Brain microvascular endothelial cell (primary cell): Measurements from ENCODE around the gene PHF19.

Experiments used
- DNase-seq: peaks from one replicate; pipeline ENCODE4 v3.0.0-alpha.2; 2020
- H3K27ac ChIP-seq: fragments of 250-450 bp; sonication (Bioruptor Pico); 2 replicates; pipeline ENCODE4 v1.5.1; 2020; ENCODE audit warnings: mild to moderate bottlenecking, moderate library complexity
- H3K27me3 ChIP-seq: fragments of 250-450 bp; sonication (Bioruptor Pico); replicated peaks from 2 replicates; pipeline ENCODE4 v1.5.1; 2020; ENCODE audit warnings: mild to moderate bottlenecking
- H3K36me3 ChIP-seq: fragments of 250-450 bp; sonication (Bioruptor Pico); replicated peaks from 2 replicates; pipeline ENCODE4 v1.5.1; 2020; ENCODE audit warnings: mild to moderate bottlenecking
- H3K4me3 ChIP-seq: 2 replicates; pipeline ENCODE4 v1.5.1; 2011; ENCODE audit warnings: low read depth, mild to moderate bottlenecking, control low read depth, low read length, moderate library complexity
- in situ Hi-C: cut with HindIII; loops from 2 replicates; pipeline ENCODE4 v1.10.0; 2017; ENCODE audit warnings: low sequenced_read_pairs, low pct_ligation_motif_present
- TF ChIP-seq, protein P1 (sequence below): IDR thresholded peaks from 2 replicates; pipeline ENCODE4 v1.5.1; 2011; ENCODE audit warnings: low read depth, mild to moderate bottlenecking, moderate library complexity, low read length, control low read depth, inconsistent platforms; ENCODE audit errors: missing control alignments

PHF19 gene

DNA sequence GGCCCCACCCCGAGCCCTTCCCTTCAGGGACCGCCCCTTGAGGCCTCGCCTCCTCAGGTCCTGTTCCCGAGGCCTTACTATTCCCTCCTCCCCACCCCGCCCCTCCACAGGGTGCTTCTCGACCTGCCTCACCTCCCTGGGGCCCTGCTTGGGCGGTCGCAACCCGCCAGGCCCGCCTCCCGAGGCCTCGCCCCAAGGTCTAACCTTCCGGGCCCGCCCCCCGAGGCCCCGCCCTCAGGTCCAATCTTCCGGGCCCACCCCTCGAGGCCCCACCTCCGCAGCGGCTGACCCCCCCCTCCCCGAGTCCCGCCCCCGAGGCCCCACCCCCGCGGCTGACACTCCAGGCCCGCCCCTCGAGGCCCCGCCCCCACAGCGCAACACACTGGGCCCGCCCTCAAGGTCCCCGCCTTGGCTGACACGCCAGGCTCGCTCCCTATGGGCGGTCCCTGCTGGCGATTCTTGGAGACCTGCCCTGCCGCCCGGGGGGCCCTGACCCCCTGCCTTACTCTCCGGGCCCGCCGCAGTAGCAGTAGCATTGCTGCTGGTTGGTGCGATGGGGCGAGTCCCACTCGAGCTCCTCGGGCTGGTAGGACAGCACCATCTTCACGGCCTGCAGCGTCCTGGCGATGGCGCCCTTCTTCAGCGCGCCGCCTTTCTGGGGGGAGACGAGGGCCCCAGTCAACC lies 8.2 kb downstream of the PHF19 start:
- Histone ChIP-seq H3K27me3 (no peaks in the 10 kb centered on the region), H3K4me3 (peak overlapping the region; percentile 62), H3K36me3 (peaks cover 3% of the 10 kb centered on the region), H3K27ac (peak overlapping the region; percentile 55)
- TF ChIP-seq, protein P1, sequence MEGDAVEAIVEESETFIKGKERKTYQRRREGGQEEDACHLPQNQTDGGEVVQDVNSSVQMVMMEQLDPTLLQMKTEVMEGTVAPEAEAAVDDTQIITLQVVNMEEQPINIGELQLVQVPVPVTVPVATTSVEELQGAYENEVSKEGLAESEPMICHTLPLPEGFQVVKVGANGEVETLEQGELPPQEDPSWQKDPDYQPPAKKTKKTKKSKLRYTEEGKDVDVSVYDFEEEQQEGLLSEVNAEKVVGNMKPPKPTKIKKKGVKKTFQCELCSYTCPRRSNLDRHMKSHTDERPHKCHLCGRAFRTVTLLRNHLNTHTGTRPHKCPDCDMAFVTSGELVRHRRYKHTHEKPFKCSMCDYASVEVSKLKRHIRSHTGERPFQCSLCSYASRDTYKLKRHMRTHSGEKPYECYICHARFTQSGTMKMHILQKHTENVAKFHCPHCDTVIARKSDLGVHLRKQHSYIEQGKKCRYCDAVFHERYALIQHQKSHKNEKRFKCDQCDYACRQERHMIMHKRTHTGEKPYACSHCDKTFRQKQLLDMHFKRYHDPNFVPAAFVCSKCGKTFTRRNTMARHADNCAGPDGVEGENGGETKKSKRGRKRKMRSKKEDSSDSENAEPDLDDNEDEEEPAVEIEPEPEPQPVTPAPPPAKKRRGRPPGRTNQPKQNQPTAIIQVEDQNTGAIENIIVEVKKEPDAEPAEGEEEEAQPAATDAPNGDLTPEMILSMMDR, result peak; percentile 69
- peak; percentile 92 for DNase-seq
- in situ Hi-C loops, result no loop called here

DNA sequence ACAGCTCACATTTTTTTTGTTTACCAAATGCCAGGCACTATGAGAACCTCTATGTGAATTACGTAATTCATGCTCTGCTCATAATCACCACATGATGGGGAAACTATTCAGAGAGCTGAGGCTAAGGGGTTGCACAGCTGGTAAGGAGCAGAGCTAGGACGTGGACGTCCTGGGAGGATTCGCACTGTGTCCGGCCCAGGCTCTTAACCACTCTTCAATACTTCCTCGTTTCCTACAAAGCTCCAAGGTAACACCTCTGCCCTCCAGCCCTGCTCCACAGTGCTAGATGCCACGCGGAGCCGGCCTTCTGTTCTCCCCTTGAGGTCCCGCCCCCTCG lies 8.7 kb downstream of the PHF19 start:
- H3K36me3 ChIP-seq, result peaks cover 7% of the 10 kb centered on the region
- in situ Hi-C loops, result no loop called here
- TF ChIP-seq, protein P1, result peak; percentile 9

DNA sequence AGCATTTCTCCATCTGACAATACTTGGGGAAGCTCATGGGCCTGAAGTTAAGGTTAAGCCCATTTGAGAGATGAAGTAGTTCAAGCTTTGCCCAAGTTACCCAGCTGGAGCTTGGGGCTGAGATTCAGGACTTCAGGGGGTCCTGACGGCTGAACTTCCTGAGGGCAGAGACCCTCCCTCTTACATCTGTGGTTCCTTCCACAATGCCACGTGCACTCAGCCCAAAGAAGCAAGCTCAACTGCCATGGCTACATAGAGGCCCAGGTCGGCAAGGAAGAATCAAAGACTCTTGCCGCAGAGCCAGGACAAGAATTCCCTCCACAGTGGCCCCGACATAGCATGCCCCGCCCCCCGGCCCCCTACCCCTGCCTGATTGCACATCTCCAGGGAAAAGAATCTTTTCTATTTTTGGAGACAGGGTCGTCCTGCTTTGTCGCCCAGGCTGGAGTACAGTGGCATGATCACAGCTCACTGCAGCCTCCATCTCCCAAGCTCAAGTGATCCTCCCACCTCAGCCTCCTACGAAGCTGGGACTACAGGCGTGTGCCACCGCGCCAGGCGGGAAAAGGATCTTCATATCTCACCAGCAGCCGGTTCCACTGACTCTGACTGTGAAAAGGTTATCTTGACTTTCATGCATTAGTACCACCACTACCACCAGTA lies 9.2 kb downstream of the PHF19 start:
- H3K36me3 ChIP-seq, result peaks cover 7% of the 10 kb centered on the region
- no peak overlapping the region for H3K4me3 ChIP-seq
- TF ChIP-seq, protein P1, result no peak
- no peaks in the 10 kb centered on the region for H3K27me3 ChIP-seq
- no peak for DNase-seq
- in situ Hi-C loops, result no loop called here
- peak overlapping the region; percentile 55 for H3K27ac ChIP-seq

More for the DNA sequence above, 8.7 kb downstream of the PHF19 start:
- DNase-seq, result no peak
- peak overlapping the region; percentile 55 for H3K27ac ChIP-seq
- H3K27me3 ChIP-seq, result no peaks in the 10 kb centered on the region
- H3K4me3 ChIP-seq, result peak overlapping the region; percentile 48

DNA sequence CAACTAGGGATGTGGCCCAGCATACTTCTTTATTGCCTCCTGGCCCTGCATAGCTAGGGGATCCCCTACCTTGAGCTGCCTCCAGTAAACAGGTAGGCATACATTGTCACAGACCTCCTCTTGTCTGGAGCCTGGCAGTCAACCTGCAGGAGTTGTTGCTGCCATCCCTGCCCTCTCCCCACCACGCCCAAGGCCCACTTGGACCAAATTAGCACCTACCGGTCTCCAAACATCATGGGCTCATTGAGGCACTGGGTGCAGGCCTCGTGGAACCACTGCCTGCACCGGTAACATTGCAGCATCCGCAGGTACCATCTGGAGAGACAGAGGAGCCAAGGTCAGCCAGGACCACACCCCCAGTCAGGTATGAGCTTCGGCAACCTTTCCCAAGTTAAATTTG lies 10.3 kb downstream of the PHF19 start:
- in situ Hi-C loops, result no loop called here
- peaks cover 4% of the 10 kb centered on the region for H3K36me3 ChIP-seq
- TF ChIP-seq, protein P1, result no peak
- H3K4me3 ChIP-seq, result no peak overlapping the region
- no peak overlapping the region for H3K27ac ChIP-seq
- no peaks in the 10 kb centered on the region for H3K27me3 ChIP-seq
- no peak for DNase-seq

DNA sequence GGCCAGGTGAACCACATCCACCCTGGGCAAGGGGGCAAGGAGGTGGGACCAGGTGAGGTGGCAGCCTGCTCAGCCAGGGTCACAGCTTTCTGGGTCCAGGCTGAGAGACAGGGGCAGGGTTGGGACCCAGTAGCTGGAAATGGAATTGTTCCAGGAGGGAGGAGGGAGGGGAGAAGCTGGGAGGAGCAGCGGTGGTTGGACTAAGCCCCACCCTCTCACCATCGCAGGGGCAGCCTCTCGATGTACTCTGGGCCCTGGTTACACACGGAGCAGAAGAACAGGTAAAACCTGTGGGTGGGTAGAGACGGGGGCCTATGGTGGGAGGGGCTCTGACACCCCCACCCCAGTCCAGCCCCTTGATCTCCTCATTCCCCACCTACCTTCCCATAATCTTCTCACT lies 11.2 kb downstream of the PHF19 start:
- H3K27ac ChIP-seq, result no peak overlapping the region
- H3K4me3 ChIP-seq, result no peak overlapping the region
- in situ Hi-C loops, result no loop called here
- DNase-seq, result no peak
- no peaks in the 10 kb centered on the region for H3K27me3 ChIP-seq
- peaks cover 12% of the 10 kb centered on the region for H3K36me3 ChIP-seq
- TF ChIP-seq, protein P1, result no peak
